H9 (cell line): Measurements from ENCODE around the gene UNC80. TPM values are rescaled to one million over a fixed set of nuclear protein-coding genes. Genes with fewer than 3 reads are reported as not detected.
A peak's percentile ranks its signal among the peaks of the same experiment; 100 is the strongest.

ENCODE experiments used
- DNase-seq: peaks from one replicate; pipeline ENCODE4 v3.0.0-alpha.2; 2017
- H2AFZ ChIP-seq: one replicate; pipeline ENCODE4 v1.6.1; 2013; ENCODE audit warnings: mild to moderate bottlenecking, low read length, control low read depth, moderate library complexity
- H2AK5ac ChIP-seq: 2 replicates; pipeline ENCODE4 v1.6.1; 2013; ENCODE audit warnings: low read length, control low read depth, mixed read lengths; ENCODE audit not compliant: insufficient read length
- H2BK120ac ChIP-seq: one replicate; pipeline ENCODE4 v1.6.1; 2013; ENCODE audit warnings: low read depth, mild to moderate bottlenecking, low read length, control low read depth, inconsistent platforms; ENCODE audit not compliant: poor library complexity, severe bottlenecking
- H2BK12ac ChIP-seq: 2 replicates; pipeline ENCODE4 v1.6.1; 2013; ENCODE audit warnings: low read length, control low read depth, mixed read lengths, low read depth; ENCODE audit not compliant: insufficient read length
- H2BK15ac ChIP-seq: 2 replicates; pipeline ENCODE4 v1.6.1; 2013; ENCODE audit warnings: low read depth, low read length, control low read depth
- H2BK20ac ChIP-seq: one replicate; pipeline ENCODE4 v1.6.1; 2013; ENCODE audit warnings: low read depth, mild to moderate bottlenecking, low read length, control low read depth, inconsistent platforms; ENCODE audit not compliant: poor library complexity, severe bottlenecking
- H2BK5ac ChIP-seq: 2 replicates; pipeline ENCODE4 v1.6.1; 2013; ENCODE audit warnings: low read length, control low read depth, mixed read lengths; ENCODE audit not compliant: insufficient read length
- H3K14ac ChIP-seq: 2 replicates; pipeline ENCODE4 v1.6.1; 2013; ENCODE audit warnings: low read length, control low read depth; ENCODE audit not compliant: insufficient read depth
- H3K18ac ChIP-seq: 2 replicates; pipeline ENCODE4 v1.6.1; 2013; ENCODE audit warnings: low read depth, mild to moderate bottlenecking, mixed read lengths, low read length, control low read depth; ENCODE audit not compliant: insufficient read length
- H3K23ac ChIP-seq: 2 replicates; pipeline ENCODE4 v1.6.1; 2013; ENCODE audit warnings: low read length, control low read depth, mixed read lengths, low read depth; ENCODE audit not compliant: insufficient read length
- H3K23me2 ChIP-seq: 2 replicates; pipeline ENCODE4 v1.6.1; 2013; ENCODE audit warnings: low read depth, mild to moderate bottlenecking, mixed read lengths, low read length, control low read depth; ENCODE audit not compliant: insufficient read length, poor library complexity, severe bottlenecking
- H3K27ac ChIP-seq: 2 replicates; pipeline ENCODE4 v1.5.1; 2013; ENCODE audit warnings: low read length, control low read depth, mixed read lengths, low read depth; ENCODE audit not compliant: insufficient read length
- H3K27me3 ChIP-seq: 2 replicates; pipeline ENCODE4 v1.6.1; 2013; ENCODE audit warnings: low read length, control low read depth, inconsistent platforms; ENCODE audit not compliant: insufficient read depth
- H3K4ac ChIP-seq: 2 replicates; pipeline ENCODE4 v1.6.1; 2013; ENCODE audit warnings: low read depth, mild to moderate bottlenecking, control low read depth, inconsistent platforms, low read length, moderate library complexity
- H3K4me1 ChIP-seq: 2 replicates; pipeline ENCODE4 v1.6.1; 2013; ENCODE audit warnings: low read length, control low read depth, inconsistent platforms; ENCODE audit not compliant: insufficient read depth
- H3K4me2 ChIP-seq: 2 replicates; pipeline ENCODE4 v1.6.1; 2013; ENCODE audit warnings: low read length, control low read depth, mixed read lengths; ENCODE audit not compliant: insufficient read length, insufficient read depth
- H3K56ac ChIP-seq: 2 replicates; pipeline ENCODE4 v1.6.1; 2013; ENCODE audit warnings: low read depth, mild to moderate bottlenecking, mixed read lengths, low read length, control low read depth; ENCODE audit not compliant: insufficient read length
- H3K79me1 ChIP-seq: 2 replicates; pipeline ENCODE4 v1.6.1; 2013; ENCODE audit warnings: low read depth, mild to moderate bottlenecking, moderate library complexity, low read length, control low read depth, inconsistent platforms; ENCODE audit not compliant: insufficient read depth, poor library complexity, severe bottlenecking
- H3K79me2 ChIP-seq: 2 replicates; pipeline ENCODE4 v1.6.1; 2013; ENCODE audit warnings: low read length, control low read depth, inconsistent platforms; ENCODE audit not compliant: insufficient read depth
- H3K9ac ChIP-seq: 2 replicates; pipeline ENCODE4 v1.6.1; 2013; ENCODE audit warnings: low read length, control low read depth, mixed read lengths; ENCODE audit not compliant: insufficient read length; ENCODE audit errors: extremely low read depth
- H3K9me3 ChIP-seq: one replicate; pipeline ENCODE4 v1.6.1; 2013; ENCODE audit warnings: low read depth, low read length, inconsistent platforms; ENCODE audit not compliant: control insufficient read depth
- H3T11ph ChIP-seq: one replicate; pipeline ENCODE4 v1.6.1; 2013; ENCODE audit warnings: mild to moderate bottlenecking, low read length, control low read depth, inconsistent platforms
- H4K20me1 ChIP-seq: one replicate; pipeline ENCODE4 v1.6.1; 2013; ENCODE audit not compliant: control insufficient read depth, insufficient read length, insufficient read depth
- H4K5ac ChIP-seq: 2 replicates; pipeline ENCODE4 v1.6.1; 2013; ENCODE audit warnings: low read depth, mild to moderate bottlenecking, mixed read lengths, low read length, control low read depth; ENCODE audit not compliant: insufficient read length
- H4K8ac ChIP-seq: replicated peaks from 2 replicates; pipeline ENCODE4 v1.6.1; 2013; ENCODE audit warnings: low read length, control low read depth, mixed read lengths, low read depth; ENCODE audit not compliant: insufficient read length
- H4K91ac ChIP-seq: 2 replicates; pipeline ENCODE4 v1.6.1; 2013; ENCODE audit warnings: low read depth, mild to moderate bottlenecking, moderate library complexity, mixed read lengths, low read length, control low read depth; ENCODE audit not compliant: insufficient read length
- H3K27ac Mint-ChIP-seq, 3 experiments: 2 replicates in 2 of 3; 3 replicates in 1 of 3; pipeline ENCODE4 v1.8.0; 2020 to 2021; ENCODE audit warnings: mixed read lengths in 3 of 3, mild to moderate bottlenecking in 1 of 3, moderate library complexity in 1 of 3
- H3K27me3 Mint-ChIP-seq: 2 replicates; pipeline ENCODE4 v1.8.0; 2021; ENCODE audit warnings: low read depth, mild to moderate bottlenecking, moderate library complexity, mixed read lengths
- H3K36me3 Mint-ChIP-seq, 3 experiments: 2 replicates in 2 of 3; 3 replicates in 1 of 3; pipeline ENCODE4 v1.8.0; 2020 to 2021; ENCODE audit warnings: low read depth in 3 of 3, mixed read lengths in 3 of 3; ENCODE audit not compliant: insufficient read depth in 1 of 3
- H3K4me1 Mint-ChIP-seq, 2 experiments: 2 replicates each; pipeline ENCODE4 v1.8.0; 2020; ENCODE audit warnings: mixed read lengths in 2 of 2
- H3K4me3 Mint-ChIP-seq, 2 experiments: 2 replicates in 1 of 2; 3 replicates in 1 of 2; pipeline ENCODE4 v1.8.0; 2020 to 2021; ENCODE audit warnings: mild to moderate bottlenecking in 2 of 2, mixed read lengths in 2 of 2, moderate library complexity in 1 of 2
- H3K9me3 Mint-ChIP-seq, 2 experiments: 2 replicates in 1 of 2; 3 replicates in 1 of 2; pipeline ENCODE4 v1.8.0; 2020; ENCODE audit warnings: mild to moderate bottlenecking in 2 of 2, mixed read lengths in 2 of 2, moderate library complexity in 1 of 2
- CTCF ChIP-seq: fragments of 200-600 bp; sonication (generic); conservative IDR thresholded peaks from 3 replicates; pipeline ENCODE4 v1.8.0; 2021; ENCODE audit warnings: antibody characterized with exemption, mild to moderate bottlenecking
- WGBS: extraction: QIAGEN DNeasy Blood & Tissue Kit; methylation state at CpG from one replicate; pipeline ENCODE4 v1.1.7; 2013; ENCODE audit warnings: missing lambda C conversion rate, low lambda C conversion rate, mixed read lengths; ENCODE audit not compliant: insufficient read length; ENCODE audit errors: extremely low coverage; 5-methylcytosine and 5-hydroxymethylcytosine counted together
- total RNA-seq: library from RNA; stranded (reverse); gene quantifications from 2 replicates; pipeline ENCODE4 v1.2.1, GENCODE V29; 2021

The UNC80 gene
- total RNA-seq, 1 experiment from 2014 or later, result 0.52 TPM

GRCh38 chr2:209946539-209946938 is 174.9 kb downstream of the UNC80 start:
- no peak for DNase-seq
- Histone ChIP-seq H3K79me2 (no peaks in the 10 kb centered on the region), H3K4ac (no peak overlapping the region), H4K20me1 (no peaks in the 10 kb centered on the region), H3K27me3 (no peaks in the 10 kb centered on the region), H3K9ac (no peak overlapping the region), H4K8ac (no peak overlapping the region), H2AFZ (no peak overlapping the region), H2BK12ac (no peak overlapping the region), H3K4me2 (no peak overlapping the region), H3K56ac (no peak overlapping the region), H2AK5ac (no peak overlapping the region), H3K23me2 (no peaks in the 10 kb centered on the region), H3K4me1 (no peaks in the 10 kb centered on the region), H2BK120ac (no peak overlapping the region), H2BK15ac (no peak overlapping the region), H3K79me1 (no peaks in the 10 kb centered on the region), H4K5ac (no peak overlapping the region), H2BK5ac (no peak overlapping the region), H2BK20ac (no peak overlapping the region), H3T11ph (no peak overlapping the region), H4K91ac (no peak overlapping the region), H3K18ac (no peak overlapping the region), H3K27ac (no peak overlapping the region), H3K9me3 (no peaks in the 10 kb centered on the region), H3K14ac (no peak overlapping the region), H3K23ac (no peak overlapping the region)
- Mint-ChIP-seq H3K4me3 (no peak overlapping the region), H3K36me3 (peaks cover 0 to 3% (median 2%) of the 10 kb centered on the region in 3 experiments; a peak in 5 of 7 replicates), H3K9me3 (peaks cover 2% of the 10 kb centered on the region in 2 experiments), H3K4me1 (peaks cover 0 to 7% of the 10 kb centered on the region in 2 experiments; a peak in 2 of 4 replicates), H3K27ac (peak overlapping the region in 1 of 3 experiments; percentile 46; a peak in 1 of 7 replicates), H3K27me3 (no peaks in the 10 kb centered on the region)
- no peak for TF ChIP-seq CTCF
- WGBS, result no CpG with 5 or more reads among the region's 1 CpG
